Measurements from ENCODE around the gene ARHGEF11. TPM values are rescaled to one million over a fixed set of nuclear protein-coding genes. Genes with fewer than 3 reads are reported as not detected.

ARHGEF11 gene
- total RNA-seq, 1 experiment from 2014 or later, result 41.1 TPM

GRCh38 chr1:156895455-156895812, 150.1 kb downstream of the ARHGEF11 start:
- Histone ChIP-seq H2BK12ac (ENCODE audit: insufficient read length, low read depth, low read length) (no peak overlapping the region), H4K8ac (replicated peaks; ENCODE audit: insufficient read length, low read depth, low read length) (no peak overlapping the region), H3K4me1 (ENCODE audit: insufficient read depth, low read length) (no peaks in the 10 kb centered on the region), H3K9ac (ENCODE audit: extremely low read depth, insufficient read length, low read length) (no peak overlapping the region), H2BK120ac (ENCODE audit: low read depth, low read length, poor library complexity, severe bottlenecking) (no peak overlapping the region), H3T11ph (ENCODE audit: low read length) (no peak overlapping the region), H2AFZ (ENCODE audit: low read length) (no peak overlapping the region), H3K79me1 (ENCODE audit: insufficient read depth, low read depth, low read length, poor library complexity, severe bottlenecking) (no peaks in the 10 kb centered on the region), H3K4ac (ENCODE audit: low read depth, low read length) (no peak overlapping the region), H3K23me2 (ENCODE audit: insufficient read length, low read depth, low read length, poor library complexity, severe bottlenecking) (no peaks in the 10 kb centered on the region), H3K4me2 (ENCODE audit: insufficient read depth, insufficient read length, low read length) (no peak overlapping the region), H2BK5ac (ENCODE audit: insufficient read length, low read length) (no peak overlapping the region), H4K91ac (ENCODE audit: insufficient read length, low read depth, low read length) (no peak overlapping the region), H2BK15ac (ENCODE audit: low read depth, low read length) (no peak overlapping the region), H3K18ac (ENCODE audit: insufficient read length, low read depth, low read length) (no peak overlapping the region), H3K27me3 (ENCODE audit: insufficient read depth, low read length) (peaks cover 21% of the 10 kb centered on the region; the same call in 1 of the 2 replicates), H2AK5ac (ENCODE audit: insufficient read length, low read length) (no peak overlapping the region), H3K9me3 (ENCODE audit: control insufficient read depth, low read depth, low read length) (no peaks in the 10 kb centered on the region), H3K23ac (ENCODE audit: insufficient read length, low read depth, low read length) (no peak overlapping the region), H3K27ac (ENCODE audit: insufficient read length, low read depth, low read length) (no peak overlapping the region), H3K56ac (ENCODE audit: insufficient read length, low read depth, low read length) (no peak overlapping the region), H2BK20ac (ENCODE audit: low read depth, low read length, poor library complexity, severe bottlenecking) (no peak overlapping the region), H4K5ac (ENCODE audit: insufficient read length, low read depth, low read length) (no peak overlapping the region), H3K14ac (ENCODE audit: insufficient read depth, low read length) (no peak overlapping the region), H4K20me1 (ENCODE audit: control insufficient read depth, insufficient read depth, insufficient read length) (no peaks in the 10 kb centered on the region), H3K79me2 (ENCODE audit: insufficient read depth, low read length) (no peaks in the 10 kb centered on the region)
- no peaks in the 10 kb centered on the region; a peak in 2 of 5 replicates for H3K9me3 Mint-ChIP-seq
- H3K36me3 Mint-ChIP-seq (ENCODE audit: insufficient read depth in 1 of 3, low read depth in 3 of 3), result no peaks in the 10 kb centered on the region
- H3K27me3 Mint-ChIP-seq (ENCODE audit: low read depth), result peaks cover 88% of the 10 kb centered on the region
- no peak overlapping the region for H3K27ac Mint-ChIP-seq
- no peak overlapping the region for H3K4me3 Mint-ChIP-seq
- DNase-seq, result no peak
- TF ChIP-seq, protein P1, sequence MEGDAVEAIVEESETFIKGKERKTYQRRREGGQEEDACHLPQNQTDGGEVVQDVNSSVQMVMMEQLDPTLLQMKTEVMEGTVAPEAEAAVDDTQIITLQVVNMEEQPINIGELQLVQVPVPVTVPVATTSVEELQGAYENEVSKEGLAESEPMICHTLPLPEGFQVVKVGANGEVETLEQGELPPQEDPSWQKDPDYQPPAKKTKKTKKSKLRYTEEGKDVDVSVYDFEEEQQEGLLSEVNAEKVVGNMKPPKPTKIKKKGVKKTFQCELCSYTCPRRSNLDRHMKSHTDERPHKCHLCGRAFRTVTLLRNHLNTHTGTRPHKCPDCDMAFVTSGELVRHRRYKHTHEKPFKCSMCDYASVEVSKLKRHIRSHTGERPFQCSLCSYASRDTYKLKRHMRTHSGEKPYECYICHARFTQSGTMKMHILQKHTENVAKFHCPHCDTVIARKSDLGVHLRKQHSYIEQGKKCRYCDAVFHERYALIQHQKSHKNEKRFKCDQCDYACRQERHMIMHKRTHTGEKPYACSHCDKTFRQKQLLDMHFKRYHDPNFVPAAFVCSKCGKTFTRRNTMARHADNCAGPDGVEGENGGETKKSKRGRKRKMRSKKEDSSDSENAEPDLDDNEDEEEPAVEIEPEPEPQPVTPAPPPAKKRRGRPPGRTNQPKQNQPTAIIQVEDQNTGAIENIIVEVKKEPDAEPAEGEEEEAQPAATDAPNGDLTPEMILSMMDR (conservative IDR thresholded peaks at IDR 0.05), result no peak
- peaks cover 18 to 40% of the 10 kb centered on the region in 2 experiments for H3K4me1 Mint-ChIP-seq
- WGBS (ENCODE audit: extremely low coverage, insufficient read length, low lambda C conversion rate), result no CpG with 5 or more reads among the region's 4 CpGs

Measured in H9 (cell line).